Measurements from ENCODE around the gene CRB1. TPM values are rescaled to one million over a fixed set of nuclear protein-coding genes. Genes with fewer than 3 reads are reported as not detected.

The CRB1 gene
- total RNA-seq, 1 experiment from 2014 or later: not detected

DNA sequence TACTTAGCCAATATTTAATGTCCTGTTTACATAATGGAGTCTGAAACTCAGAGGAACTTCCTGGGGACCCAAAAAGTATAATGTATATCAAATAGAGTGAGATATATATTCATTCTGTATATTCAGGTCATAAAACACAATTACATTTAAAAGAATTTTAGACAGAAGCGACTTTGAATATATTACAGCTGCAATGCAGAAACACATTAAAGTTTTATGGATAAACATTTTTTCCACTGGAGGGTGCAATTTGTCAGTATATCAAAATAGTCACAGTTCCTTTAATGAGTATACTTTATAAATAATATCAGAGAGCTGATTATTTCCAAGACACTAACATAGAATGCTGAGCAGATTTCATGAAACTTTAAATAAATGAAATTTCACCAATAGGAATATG, 43.9 kb upstream of the CRB1 start:
- BruUV-seq (replicated peaks): no TSS peak
- no peak for ATAC-seq
- ChIA-PET POLR2A (no interaction called here), CTCF (no interaction called here)
- intact Hi-C loops (cut with micrococcal nuclease; ENCODE audit: unreplicated experiment) (no loop called here), in situ Hi-C loops (cut with HindIII; ENCODE audit: low pct_unique_long_range_greater_than_20kb, low sequenced_read_pairs) (no loop called here)
- DNase-seq (ENCODE audit: low read depth, low spot score): no peak
- no peaks in the 10 kb centered on the region for H3K4me1 ChIP-seq (ENCODE audit: control insufficient read depth, insufficient read depth, low read length)
- no peaks in the 10 kb centered on the region for H3K27me3 ChIP-seq (ENCODE audit: control insufficient read depth, insufficient read depth, low read length)
- H3K9me3 ChIP-seq (ENCODE audit: control insufficient read depth, insufficient read depth, low read depth, low read length): no peaks in the 10 kb centered on the region
- H3K36me3 ChIP-seq (ENCODE audit: control insufficient read depth, insufficient read depth, low read length): no peaks in the 10 kb centered on the region
- no peak overlapping the region for H3K4me3 ChIP-seq (ENCODE audit: low read depth in 2 of 2, low read length in 2 of 2)
- TF ChIP-seq POLR2AphosphoS5 (IDR thresholded peaks at IDR 0.05; ENCODE audit: low read depth, low read length): no peak
- TF ChIP-seq, protein P1, sequence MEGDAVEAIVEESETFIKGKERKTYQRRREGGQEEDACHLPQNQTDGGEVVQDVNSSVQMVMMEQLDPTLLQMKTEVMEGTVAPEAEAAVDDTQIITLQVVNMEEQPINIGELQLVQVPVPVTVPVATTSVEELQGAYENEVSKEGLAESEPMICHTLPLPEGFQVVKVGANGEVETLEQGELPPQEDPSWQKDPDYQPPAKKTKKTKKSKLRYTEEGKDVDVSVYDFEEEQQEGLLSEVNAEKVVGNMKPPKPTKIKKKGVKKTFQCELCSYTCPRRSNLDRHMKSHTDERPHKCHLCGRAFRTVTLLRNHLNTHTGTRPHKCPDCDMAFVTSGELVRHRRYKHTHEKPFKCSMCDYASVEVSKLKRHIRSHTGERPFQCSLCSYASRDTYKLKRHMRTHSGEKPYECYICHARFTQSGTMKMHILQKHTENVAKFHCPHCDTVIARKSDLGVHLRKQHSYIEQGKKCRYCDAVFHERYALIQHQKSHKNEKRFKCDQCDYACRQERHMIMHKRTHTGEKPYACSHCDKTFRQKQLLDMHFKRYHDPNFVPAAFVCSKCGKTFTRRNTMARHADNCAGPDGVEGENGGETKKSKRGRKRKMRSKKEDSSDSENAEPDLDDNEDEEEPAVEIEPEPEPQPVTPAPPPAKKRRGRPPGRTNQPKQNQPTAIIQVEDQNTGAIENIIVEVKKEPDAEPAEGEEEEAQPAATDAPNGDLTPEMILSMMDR (IDR thresholded peaks at IDR 0.05): peak; percentile 16; the same call in 1 of the 2 replicates
- H3K27ac ChIP-seq (ENCODE audit: low read length): no peak overlapping the region

DNA sequence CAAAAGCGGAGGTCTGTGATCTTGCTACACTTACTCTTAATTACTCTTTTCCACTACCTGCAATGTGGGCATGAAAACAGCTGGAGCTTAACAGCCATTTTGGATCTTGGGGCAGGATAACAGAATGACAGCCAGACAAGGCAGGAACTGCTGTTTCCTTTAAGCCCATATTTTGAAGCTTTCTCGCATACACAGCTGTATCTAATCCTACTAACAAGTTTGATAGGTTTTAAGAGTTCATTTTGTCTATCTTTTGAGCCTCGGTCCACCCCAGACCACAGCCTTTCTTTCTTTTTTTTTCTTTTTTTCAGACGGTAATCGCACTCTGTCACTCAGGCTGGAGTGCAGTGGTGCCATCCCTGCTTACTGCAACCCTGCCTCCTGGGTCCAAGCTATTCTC, 42.4 kb upstream of the CRB1 start:
- no peaks in the 10 kb centered on the region for H3K4me1 ChIP-seq (ENCODE audit: control insufficient read depth, insufficient read depth, low read length)
- no peaks in the 10 kb centered on the region for H3K27me3 ChIP-seq (ENCODE audit: control insufficient read depth, insufficient read depth, low read length)
- in situ Hi-C loops (cut with HindIII; ENCODE audit: low pct_unique_long_range_greater_than_20kb, low sequenced_read_pairs) (no loop called here), intact Hi-C loops (cut with micrococcal nuclease; ENCODE audit: unreplicated experiment) (no loop called here)
- no peak overlapping the region for H3K4me3 ChIP-seq (ENCODE audit: low read depth in 2 of 2, low read length in 2 of 2)
- no peak for DNase-seq (ENCODE audit: low read depth, low spot score)
- H3K36me3 ChIP-seq (ENCODE audit: control insufficient read depth, insufficient read depth, low read length): no peaks in the 10 kb centered on the region
- H3K9me3 ChIP-seq (ENCODE audit: control insufficient read depth, insufficient read depth, low read depth, low read length): no peaks in the 10 kb centered on the region
- TF ChIP-seq TCF7L2 (IDR thresholded peaks at IDR 0.05; ENCODE audit: low read depth, low read length): no peak
- TF ChIP-seq SIN3A (IDR thresholded peaks at IDR 0.05; ENCODE audit: borderline replicate concordance, insufficient read depth, low read depth, low read length): no peak
- TF ChIP-seq, protein P2, sequence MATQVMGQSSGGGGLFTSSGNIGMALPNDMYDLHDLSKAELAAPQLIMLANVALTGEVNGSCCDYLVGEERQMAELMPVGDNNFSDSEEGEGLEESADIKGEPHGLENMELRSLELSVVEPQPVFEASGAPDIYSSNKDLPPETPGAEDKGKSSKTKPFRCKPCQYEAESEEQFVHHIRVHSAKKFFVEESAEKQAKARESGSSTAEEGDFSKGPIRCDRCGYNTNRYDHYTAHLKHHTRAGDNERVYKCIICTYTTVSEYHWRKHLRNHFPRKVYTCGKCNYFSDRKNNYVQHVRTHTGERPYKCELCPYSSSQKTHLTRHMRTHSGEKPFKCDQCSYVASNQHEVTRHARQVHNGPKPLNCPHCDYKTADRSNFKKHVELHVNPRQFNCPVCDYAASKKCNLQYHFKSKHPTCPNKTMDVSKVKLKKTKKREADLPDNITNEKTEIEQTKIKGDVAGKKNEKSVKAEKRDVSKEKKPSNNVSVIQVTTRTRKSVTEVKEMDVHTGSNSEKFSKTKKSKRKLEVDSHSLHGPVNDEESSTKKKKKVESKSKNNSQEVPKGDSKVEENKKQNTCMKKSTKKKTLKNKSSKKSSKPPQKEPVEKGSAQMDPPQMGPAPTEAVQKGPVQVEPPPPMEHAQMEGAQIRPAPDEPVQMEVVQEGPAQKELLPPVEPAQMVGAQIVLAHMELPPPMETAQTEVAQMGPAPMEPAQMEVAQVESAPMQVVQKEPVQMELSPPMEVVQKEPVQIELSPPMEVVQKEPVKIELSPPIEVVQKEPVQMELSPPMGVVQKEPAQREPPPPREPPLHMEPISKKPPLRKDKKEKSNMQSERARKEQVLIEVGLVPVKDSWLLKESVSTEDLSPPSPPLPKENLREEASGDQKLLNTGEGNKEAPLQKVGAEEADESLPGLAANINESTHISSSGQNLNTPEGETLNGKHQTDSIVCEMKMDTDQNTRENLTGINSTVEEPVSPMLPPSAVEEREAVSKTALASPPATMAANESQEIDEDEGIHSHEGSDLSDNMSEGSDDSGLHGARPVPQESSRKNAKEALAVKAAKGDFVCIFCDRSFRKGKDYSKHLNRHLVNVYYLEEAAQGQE (IDR thresholded peaks at IDR 0.05; ENCODE audit: insufficient read depth in 1 of 2, low read depth in 2 of 2, low read length in 1 of 2): no peak
- no peak for TF ChIP-seq POLR2AphosphoS5 (IDR thresholded peaks at IDR 0.05; ENCODE audit: low read depth, low read length)
- TF ChIP-seq, protein P1 (IDR thresholded peaks at IDR 0.05): no peak
- POLR2A ChIA-PET: no interaction called here
- CTCF ChIA-PET: no interaction called here
- ATAC-seq: no peak
- H3K27ac ChIP-seq (ENCODE audit: low read length): no peak overlapping the region
- BruUV-seq (replicated peaks): no TSS peak

DNA sequence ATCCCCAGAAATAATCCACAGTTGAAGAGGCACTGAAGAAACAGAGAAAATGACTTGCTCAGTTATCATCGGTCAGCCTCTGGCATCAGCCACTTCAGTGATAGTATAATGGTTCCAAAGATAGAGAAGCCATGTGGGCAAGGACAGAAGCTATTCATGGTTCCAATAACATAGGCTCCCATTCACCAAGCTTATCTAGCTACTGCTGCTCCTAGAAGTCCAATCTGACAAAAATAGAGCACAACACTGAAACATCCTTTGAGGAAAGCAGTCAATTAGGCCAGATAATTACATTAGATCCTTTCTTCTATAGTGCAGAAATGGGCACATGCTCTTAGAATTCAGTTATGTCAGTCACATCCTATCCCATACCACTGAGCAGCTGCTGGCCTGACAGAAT, 33.5 kb upstream of the CRB1 start:
- in situ Hi-C loops (cut with HindIII; ENCODE audit: low pct_unique_long_range_greater_than_20kb, low sequenced_read_pairs): no loop called here
- BruUV-seq (replicated peaks): no TSS peak
- H3K4me3 ChIP-seq (ENCODE audit: low read depth in 2 of 2, low read length in 2 of 2): no peak overlapping the region
- H3K27ac ChIP-seq (ENCODE audit: low read length): no peak overlapping the region
- no peaks in the 10 kb centered on the region for H3K9me3 ChIP-seq (ENCODE audit: control insufficient read depth, insufficient read depth, low read depth, low read length)
- H3K27me3 ChIP-seq (ENCODE audit: control insufficient read depth, insufficient read depth, low read length): no peaks in the 10 kb centered on the region
- intact Hi-C loops (cut with micrococcal nuclease; ENCODE audit: unreplicated experiment): no loop called here
- DNase-seq (ENCODE audit: low read depth, low spot score): no peak
- TF ChIP-seq, protein P1 (IDR thresholded peaks at IDR 0.05): no peak
- TF ChIP-seq, protein P2 (IDR thresholded peaks at IDR 0.05; ENCODE audit: insufficient read depth in 1 of 2, low read depth in 2 of 2, low read length in 1 of 2): no peak
- TF ChIP-seq POLR2AphosphoS5 (IDR thresholded peaks at IDR 0.05; ENCODE audit: low read depth, low read length) (no peak), TCF7L2 (IDR thresholded peaks at IDR 0.05; ENCODE audit: low read depth, low read length) (no peak), SIN3A (IDR thresholded peaks at IDR 0.05; ENCODE audit: borderline replicate concordance, insufficient read depth, low read depth, low read length) (no peak)
- POLR2A ChIA-PET: no interaction called here
- H3K4me1 ChIP-seq (ENCODE audit: control insufficient read depth, insufficient read depth, low read length): no peaks in the 10 kb centered on the region
- no peaks in the 10 kb centered on the region; the same call in 1 of the 2 replicates for H3K36me3 ChIP-seq (ENCODE audit: control insufficient read depth, insufficient read depth, low read length)
- CTCF ChIA-PET: no interaction called here
- no peak for ATAC-seq

Data from Panc1 (cell line).